ENCODE results near the gene ZBTB24. TPM values are rescaled to one million over a fixed set of nuclear protein-coding genes. Genes with fewer than 3 reads are reported as not detected.

The ZBTB24 gene
- total RNA-seq, 2 donors from 2014 or later = 3.7 to 4.5 TPM

DNA sequence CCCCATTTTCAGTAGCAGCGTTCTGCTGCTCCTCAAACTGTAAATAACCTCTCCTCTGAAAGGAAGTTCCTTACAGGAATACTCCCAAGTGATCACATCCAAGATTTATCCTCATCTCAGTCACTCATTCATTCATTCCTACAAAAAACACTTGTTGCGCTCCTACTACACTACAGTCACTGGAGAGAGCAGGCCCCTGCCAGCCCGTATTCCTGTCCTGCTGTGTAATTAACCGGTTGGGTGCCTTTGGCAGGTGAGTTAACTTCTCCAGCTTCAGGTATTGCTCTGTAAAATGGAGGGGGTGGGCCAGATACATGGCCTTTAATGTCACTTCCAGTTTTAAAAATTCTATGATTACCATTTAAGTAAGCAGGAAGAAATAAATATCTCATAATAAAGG lies 15.0 kb upstream of the ZBTB24 start:
- Histone ChIP-seq H3K27me3 (no peaks in the 10 kb centered on the region), H3K4me1 (no peaks in the 10 kb centered on the region), H3K36me3 (no peaks in the 10 kb centered on the region), H3K27ac (no peak overlapping the region), H3K4me3 (no peak overlapping the region), H3K9me3 (no peaks in the 10 kb centered on the region)
- no peak for TF ChIP-seq CTCF (IDR thresholded peaks at IDR 0.05)
- no peak for DNase-seq (ENCODE audit: low spot score)

DNA sequence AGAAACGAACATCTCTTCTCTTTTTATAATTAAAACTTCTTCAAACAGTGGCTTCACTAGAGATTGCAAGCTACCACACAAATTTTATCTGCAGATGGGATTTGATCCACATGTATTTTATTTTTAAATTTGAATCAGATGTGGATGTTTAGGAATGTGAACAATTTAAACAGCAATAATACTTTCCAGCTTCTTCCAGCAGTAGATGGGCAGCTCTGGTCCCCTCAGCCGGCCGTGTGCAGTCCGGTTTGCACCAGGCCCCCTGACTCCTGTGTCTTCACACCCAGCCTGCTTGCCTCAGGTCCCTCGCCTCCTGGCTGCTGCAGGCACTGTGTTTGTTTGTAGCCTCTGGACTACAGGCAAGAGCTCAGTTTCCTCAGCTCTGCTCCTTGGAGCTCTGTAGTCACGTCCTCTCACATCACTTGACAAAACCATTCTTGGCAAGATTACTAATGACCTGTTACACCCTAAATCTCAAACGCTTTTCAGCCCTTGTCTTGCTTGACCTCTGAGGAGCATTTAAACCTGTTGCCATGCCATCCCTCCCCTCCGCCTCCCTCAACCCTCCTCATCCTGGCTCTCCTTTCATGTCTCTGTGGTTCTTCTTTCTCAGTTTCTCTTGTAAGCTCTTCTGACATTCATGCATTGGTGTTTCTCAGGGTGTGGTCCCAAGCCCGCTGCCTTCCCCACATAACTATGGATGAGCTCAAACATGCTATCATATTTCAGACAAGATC lies 13.2 kb upstream of the ZBTB24 start:
- H3K27me3 ChIP-seq = no peaks in the 10 kb centered on the region
- DNase-seq (ENCODE audit: low spot score) = no peak
- no peaks in the 10 kb centered on the region for H3K4me1 ChIP-seq
- no peak overlapping the region for H3K4me3 ChIP-seq
- H3K27ac ChIP-seq = no peak overlapping the region
- H3K36me3 ChIP-seq = no peaks in the 10 kb centered on the region
- TF ChIP-seq CTCF (IDR thresholded peaks at IDR 0.05) = no peak
- H3K9me3 ChIP-seq = no peaks in the 10 kb centered on the region

- no peak overlapping the region for H3K27ac ChIP-seq
- no peaks in the 10 kb centered on the region for H3K36me3 ChIP-seq
- H3K27me3 ChIP-seq = no peaks in the 10 kb centered on the region
- no peaks in the 10 kb centered on the region for H3K9me3 ChIP-seq
- H3K4me1 ChIP-seq = no peaks in the 10 kb centered on the region
- no peak for TF ChIP-seq CTCF (IDR thresholded peaks at IDR 0.05)
- DNase-seq (ENCODE audit: low spot score) = no peak
- no peak overlapping the region for H3K4me3 ChIP-seq
Measured at GRCh38 chr6:109493865-109494264, 10.8 kb upstream of the ZBTB24 start.

- H3K27ac ChIP-seq = no peak overlapping the region
- TF ChIP-seq CTCF (IDR thresholded peaks at IDR 0.05) = no peak
- no peaks in the 10 kb centered on the region for H3K27me3 ChIP-seq
- H3K4me1 ChIP-seq = no peaks in the 10 kb centered on the region
- H3K4me3 ChIP-seq = no peak overlapping the region
- no peaks in the 10 kb centered on the region for H3K36me3 ChIP-seq
- DNase-seq (ENCODE audit: low spot score) = no peak
- H3K9me3 ChIP-seq = no peaks in the 10 kb centered on the region
Measured at GRCh38 chr6:109491207-109491938, 8.4 kb upstream of the ZBTB24 start.

- no peaks in the 10 kb centered on the region for H3K4me1 ChIP-seq
- no peaks in the 10 kb centered on the region for H3K36me3 ChIP-seq
- DNase-seq (ENCODE audit: low spot score) = no peak
- no peak overlapping the region for H3K27ac ChIP-seq
- H3K4me3 ChIP-seq = no peak overlapping the region
- H3K27me3 ChIP-seq = no peaks in the 10 kb centered on the region
- H3K9me3 ChIP-seq = no peaks in the 10 kb centered on the region
- no peak for TF ChIP-seq CTCF (IDR thresholded peaks at IDR 0.05)
Measured at GRCh38 chr6:109490713-109491112, 7.7 kb upstream of the ZBTB24 start.
